Measurements from ENCODE around the gene CTAG2.
"Not testable (repeated sequence)": the region's sequence is repeated elsewhere in the genome, so short reads cannot be mapped to it uniquely, and the experiment has no call there.

DNA sequence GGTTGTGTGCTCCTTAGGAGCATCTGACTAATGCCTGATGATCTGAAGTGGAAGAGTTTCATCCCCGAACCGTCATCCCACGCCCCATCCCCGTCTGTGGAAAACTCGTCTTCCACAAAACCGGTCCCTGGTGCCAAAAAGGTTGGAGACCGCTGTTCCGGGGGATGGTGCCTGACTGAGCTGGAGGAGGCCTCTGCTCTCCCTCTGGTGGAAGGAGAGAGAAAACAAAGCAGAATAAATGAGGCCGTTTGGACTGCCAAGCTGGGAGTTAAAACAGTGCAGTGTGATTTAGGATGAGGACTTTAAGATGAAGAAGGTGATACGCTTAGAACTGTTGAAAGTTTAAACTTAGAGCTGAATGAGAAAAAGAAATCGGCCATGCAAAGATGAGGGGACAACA is 19.7 kb downstream of the CTAG2 start:
- TF ChIP-seq, protein P1, sequence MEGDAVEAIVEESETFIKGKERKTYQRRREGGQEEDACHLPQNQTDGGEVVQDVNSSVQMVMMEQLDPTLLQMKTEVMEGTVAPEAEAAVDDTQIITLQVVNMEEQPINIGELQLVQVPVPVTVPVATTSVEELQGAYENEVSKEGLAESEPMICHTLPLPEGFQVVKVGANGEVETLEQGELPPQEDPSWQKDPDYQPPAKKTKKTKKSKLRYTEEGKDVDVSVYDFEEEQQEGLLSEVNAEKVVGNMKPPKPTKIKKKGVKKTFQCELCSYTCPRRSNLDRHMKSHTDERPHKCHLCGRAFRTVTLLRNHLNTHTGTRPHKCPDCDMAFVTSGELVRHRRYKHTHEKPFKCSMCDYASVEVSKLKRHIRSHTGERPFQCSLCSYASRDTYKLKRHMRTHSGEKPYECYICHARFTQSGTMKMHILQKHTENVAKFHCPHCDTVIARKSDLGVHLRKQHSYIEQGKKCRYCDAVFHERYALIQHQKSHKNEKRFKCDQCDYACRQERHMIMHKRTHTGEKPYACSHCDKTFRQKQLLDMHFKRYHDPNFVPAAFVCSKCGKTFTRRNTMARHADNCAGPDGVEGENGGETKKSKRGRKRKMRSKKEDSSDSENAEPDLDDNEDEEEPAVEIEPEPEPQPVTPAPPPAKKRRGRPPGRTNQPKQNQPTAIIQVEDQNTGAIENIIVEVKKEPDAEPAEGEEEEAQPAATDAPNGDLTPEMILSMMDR (IDR thresholded peaks at IDR 0.05) = not testable (repeated sequence)
- not testable (repeated sequence) for TF ChIP-seq POLR2A (IDR thresholded peaks at IDR 0.05)
